Activated T-helper 9 cell treated with anti-CD3 and anti-CD28 coated beads, Interleukin-2, amount 50 U/mL, for 16 hours (primary cell): ENCODE measurements around the gene HAGH.
"Not testable (repeated sequence)": the region's sequence is repeated elsewhere in the genome, so short reads cannot be mapped to it uniquely, and the experiment has no call there.

Experiments used
- DNase-seq: peaks from one replicate; pipeline ENCODE4 v3.0.0-alpha.2; 2020; ENCODE audit warnings: low read depth

The HAGH gene

DNA sequence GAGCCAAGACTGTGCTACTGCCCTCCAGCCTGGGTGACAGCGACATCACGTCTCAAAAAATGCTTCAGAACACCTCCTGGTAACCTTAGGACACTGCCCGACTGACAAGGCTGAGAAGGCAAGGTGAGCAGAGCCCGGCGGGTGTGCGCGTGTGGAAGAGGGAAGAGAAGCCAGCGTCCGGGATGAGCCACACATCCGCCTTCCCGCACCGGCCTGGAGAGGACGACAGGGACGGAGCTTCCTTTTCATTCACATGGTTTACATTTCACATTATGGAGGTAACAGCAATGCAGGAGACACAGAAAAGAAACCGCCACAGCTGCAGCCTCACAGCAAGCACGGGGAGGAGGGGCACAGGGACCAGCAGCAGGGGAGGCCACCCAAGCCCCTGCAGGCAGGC is 16.5 kb downstream of the HAGH start:
- DNase-seq: no peak

DNA sequence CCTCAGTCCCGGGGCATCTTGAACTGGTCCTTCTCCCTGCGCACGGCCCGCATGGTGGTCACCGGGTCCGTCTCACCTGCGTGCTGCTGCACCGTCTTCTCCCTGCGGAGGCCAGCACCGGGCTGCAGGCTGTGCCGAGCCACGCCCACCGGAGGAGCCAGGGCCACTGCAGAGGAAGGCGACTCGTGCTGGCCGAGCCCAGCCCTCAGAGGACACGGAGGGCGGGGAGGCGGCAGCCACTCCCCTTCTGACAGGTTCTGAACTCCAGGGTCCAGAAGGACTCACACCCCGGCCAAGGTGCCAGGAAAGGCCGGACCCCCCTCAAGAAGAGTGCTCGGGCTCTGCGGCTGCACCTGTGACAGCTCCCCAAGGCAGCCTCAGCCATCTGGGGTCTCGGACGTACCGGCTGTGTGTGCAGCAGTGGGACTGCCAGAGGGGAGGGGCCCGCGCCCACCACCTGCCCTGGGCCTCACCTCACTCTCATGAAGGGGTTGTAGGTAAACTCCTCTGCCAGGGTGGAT is 17.3 kb downstream of the HAGH start:
- DNase-seq: no peak

DNA sequence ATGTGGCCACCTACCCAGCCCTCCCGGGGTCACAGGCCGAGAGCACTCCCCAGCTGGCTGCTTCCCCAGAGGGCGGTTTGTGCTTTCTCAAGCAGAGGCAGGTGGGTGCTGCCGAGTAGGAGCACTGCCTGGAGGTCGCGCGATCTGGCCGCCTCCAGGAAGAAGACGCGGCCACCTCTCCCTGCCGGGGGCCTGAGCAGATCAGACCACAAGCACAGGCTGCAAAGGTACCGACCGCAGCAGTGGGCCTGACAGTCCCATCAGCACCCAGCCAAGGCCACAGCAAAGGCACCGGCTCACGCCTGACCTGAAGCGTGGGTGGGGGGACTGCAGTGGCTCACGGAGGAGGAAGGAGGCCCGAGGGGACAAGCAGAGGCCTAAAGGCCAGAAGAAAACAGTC is 17.9 kb downstream of the HAGH start:
- no peak for DNase-seq

DNA sequence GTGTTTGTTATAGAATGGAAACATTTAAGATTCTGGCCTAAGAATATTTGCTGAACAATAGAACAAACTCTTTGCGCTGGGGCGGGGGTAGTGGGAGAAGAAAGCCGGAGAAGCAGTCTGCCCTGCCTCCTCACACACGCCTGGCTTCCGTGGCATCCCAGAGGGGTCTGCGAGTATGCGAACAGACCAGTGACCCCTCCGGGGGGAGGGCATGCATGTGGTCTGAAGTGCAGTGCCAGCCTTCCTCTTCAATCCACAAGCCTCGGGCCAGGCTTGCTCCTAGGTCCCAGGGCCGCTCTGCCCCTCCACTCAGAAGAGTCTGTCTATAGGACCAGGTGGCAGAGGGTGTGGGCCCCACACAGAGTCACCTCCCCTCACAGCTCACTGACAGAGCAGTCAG is 19.0 kb downstream of the HAGH start:
- no peak for DNase-seq

DNA sequence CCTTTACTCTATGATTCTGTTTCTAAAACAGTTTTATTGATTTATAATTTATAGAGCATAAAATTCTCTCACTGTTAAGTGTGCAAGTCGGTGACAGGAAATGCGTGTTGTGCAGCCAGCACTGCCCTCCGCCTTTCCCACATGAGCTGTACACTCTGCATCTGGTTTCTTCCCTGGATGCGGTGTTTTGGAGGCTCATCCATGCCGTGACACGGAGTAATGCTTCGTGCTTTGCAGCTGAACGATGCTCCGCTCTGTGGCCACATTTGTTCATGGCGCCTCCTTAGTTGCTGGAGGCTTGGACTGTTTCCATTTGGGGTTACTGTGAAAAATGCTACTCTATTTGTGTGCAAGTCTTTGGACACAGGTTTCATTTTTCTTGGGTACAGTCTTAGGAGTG is 25.9 kb downstream of the HAGH start:
- DNase-seq: no peak

DNA sequence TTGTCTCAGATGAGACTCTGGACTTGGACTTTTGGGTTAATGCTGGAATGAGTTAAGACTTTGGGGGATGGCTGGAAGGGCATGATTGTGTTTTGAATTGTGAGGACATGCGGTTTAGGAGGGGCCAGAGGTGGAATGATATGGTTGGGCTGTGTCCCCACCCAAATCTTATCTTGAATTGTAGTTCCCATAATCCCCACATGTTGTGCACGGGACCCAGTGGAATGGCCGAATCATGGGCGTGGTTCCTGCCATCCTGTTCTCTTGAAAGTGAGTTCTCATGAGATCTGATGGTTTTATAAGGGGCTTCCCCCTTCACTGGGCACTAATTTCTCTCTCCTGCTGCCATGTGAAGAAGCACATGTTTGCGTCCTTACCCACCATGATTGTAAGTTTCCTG is 27.4 kb downstream of the HAGH start:
- not testable (repeated sequence) for DNase-seq

DNA sequence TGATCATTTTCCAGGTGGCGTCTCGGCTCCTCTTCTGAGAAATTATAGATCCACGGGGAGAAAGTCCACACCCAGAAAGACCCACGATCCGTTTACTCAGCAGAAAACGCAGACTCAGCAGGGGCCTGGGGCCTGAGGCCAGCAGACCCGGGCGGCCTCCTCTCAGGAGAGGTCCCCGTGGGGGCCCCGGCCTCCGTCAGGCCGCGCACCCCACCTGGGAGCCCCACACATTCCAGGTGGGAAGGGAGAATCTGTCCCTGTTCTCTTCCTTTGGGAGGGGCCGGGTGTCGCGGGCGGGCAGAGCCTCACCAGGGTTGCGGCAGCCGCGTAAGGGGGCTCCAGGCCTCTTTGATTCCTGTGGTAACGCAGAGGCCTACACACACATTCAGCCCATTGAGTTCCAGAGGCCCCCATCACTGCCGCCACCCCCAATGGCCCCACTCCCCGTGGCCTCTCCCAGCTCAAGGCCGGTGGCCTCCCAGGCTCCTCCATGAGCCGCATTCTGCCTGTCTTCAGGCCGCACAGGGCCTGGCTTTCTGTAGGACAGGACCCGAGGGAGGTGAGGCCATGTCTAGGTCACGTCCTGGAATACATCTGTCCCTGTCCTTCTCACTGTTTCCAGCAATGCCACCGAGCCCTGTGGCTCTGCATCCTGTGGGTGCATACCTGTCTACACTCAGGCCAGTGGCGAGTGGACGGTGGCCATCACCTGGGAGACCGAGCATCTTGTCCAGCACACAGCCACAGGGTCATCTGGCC is 31.5 kb downstream of the HAGH start:
- DNase-seq: no peak

DNA sequence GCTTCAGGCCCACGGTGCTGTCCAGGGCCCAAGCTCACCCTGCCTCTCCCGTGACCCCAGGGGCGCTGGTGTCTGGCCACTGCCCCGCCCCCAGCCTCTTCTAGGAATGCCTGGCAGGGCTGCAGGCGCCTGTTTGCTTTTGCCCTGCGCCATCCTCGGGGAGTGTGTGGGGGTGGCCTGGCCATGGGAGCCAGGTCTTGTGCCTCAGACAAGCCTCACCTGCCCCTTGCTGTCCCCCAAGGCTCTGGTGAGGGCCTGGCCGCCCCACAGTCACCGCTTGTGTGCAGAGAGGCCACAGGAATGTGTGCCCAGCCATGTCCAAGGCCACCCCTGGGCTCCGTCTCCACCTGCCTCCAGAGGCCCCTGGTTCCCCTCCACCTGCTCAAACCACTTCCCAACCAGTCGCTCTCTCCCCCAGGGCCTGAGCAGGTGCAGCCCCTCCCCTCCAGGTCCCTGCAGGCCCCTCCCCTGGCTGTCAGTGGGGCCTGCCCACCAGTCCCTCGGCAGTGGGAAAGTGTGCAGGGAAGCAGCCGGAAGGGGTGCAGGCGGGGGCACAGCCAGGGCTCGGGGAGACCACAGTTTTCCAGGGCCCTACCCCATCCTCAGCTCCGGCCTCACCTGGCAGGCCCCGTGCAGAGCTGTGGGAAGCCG is 32.3 kb downstream of the HAGH start:
- DNase-seq: no peak

DNA sequence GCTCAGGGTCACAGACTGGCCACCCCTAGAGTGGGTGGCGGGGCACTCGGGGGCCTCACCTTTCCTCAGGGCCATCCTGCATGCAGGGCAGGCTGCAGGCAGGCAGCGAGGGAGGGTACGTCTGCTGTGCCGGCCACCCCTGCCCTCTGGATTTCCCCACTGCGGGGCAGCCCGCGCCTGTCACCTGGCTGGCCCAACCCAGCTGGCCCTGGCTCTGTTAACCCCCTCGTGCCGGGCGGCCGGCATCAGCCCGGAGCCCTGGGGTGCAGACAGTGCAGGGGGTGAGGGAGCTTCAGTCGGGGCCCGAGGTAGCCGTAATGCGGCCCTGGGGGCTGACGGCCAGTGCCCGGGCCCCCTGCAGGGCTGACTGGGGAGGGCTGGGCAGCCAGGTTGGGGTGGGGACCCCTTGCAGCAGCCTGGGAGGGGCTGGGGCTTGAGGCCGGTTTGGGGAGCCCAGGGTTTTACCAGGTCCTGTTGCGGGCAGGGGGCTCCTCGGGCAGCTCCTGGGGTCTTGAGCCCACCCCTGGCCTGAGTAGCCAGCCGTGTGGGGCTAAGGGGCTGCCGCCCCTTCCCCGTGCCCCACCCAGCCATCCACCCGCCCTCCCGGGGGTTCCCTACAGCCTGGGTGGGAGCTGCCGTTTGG is 32.9 kb downstream of the HAGH start, which contains the start of gene IGFALS:
Gene IGFALS (minus strand): TSS at position 128 of the 643 bp plus-strand sequence. CDS start 53 bp downstream, at position 75.
- no peak for DNase-seq

DNA sequence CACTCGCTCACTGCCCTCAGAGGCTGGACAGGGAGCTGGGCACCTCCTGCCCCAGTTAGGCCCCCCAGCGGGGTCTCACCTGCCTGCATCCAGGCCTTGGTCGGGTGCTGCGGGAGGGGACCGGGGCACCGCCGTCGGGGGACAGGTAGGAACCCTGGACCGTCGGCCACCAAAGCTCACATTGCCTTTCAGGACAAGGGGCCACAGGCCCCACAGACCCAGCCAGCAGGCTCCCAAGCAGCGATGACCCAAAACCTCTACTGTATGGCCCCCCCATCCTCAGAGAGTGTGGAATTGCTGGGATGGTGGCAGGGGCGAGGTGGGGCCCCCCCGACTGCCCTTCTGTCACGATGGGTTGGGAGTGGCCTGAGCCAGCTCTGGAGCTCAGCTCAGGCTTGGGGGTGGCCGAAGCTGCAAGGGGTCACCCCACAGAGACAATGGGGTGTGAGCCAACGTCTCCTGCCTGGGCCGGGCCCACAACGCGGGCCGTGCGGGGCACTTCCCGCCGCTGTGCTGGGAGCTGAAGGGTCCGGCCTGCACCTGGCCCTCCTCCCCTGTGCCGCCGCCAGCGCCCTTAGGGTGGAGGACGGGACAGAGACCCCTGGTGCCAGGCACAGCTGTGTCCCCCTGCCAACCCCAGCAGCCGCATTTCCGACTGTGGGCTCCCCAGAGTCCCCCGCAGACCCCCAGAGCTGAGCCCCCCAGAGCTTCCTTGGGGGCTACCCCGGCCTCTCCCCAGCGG is 33.6 kb downstream of the HAGH start:
- DNase-seq: no peak

DNA sequence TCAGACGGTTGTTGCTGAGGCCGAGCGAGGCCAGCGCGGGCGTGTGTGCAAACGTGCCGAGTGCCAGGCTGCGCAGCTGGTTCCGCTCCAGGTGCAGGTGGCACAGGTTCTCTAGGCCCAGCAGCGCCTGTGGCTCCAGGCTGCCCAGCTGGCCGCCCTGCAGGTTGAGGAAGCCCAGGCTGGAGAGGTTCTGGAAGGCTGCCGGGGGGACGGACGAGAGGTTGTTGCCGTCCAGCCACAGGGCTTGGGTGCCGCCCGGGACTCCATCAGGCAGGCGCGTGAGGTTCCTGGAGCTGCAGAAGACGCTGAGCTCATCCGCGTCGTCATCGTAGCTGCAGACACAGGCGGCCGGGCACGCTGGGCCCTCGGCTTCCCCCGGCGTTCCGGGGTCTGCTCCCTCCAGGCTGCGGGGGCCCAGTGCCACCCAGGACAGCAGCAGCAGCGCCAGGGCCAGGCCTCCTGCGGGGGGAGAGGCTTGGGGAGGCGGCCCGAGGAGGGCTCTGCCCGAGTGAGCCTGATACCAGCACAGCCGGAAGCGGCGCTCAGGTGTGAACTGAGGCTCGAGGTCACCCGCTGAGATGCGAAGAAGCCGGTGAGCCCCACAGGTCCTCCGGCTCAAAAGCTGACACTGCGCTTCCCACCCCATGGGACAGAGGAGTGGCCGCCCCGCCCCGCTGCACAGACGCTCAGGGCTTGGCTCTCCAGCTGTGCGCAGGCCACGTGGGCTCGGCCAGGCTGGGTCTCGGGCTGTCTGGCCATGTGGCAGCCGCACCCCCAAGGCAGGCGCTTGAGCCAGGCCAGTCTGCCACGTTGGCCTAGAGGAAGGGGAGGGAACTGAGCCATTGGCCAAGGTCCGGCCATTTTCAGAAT is 34.4 kb downstream of the HAGH start:
- DNase-seq: no peak

DNA sequence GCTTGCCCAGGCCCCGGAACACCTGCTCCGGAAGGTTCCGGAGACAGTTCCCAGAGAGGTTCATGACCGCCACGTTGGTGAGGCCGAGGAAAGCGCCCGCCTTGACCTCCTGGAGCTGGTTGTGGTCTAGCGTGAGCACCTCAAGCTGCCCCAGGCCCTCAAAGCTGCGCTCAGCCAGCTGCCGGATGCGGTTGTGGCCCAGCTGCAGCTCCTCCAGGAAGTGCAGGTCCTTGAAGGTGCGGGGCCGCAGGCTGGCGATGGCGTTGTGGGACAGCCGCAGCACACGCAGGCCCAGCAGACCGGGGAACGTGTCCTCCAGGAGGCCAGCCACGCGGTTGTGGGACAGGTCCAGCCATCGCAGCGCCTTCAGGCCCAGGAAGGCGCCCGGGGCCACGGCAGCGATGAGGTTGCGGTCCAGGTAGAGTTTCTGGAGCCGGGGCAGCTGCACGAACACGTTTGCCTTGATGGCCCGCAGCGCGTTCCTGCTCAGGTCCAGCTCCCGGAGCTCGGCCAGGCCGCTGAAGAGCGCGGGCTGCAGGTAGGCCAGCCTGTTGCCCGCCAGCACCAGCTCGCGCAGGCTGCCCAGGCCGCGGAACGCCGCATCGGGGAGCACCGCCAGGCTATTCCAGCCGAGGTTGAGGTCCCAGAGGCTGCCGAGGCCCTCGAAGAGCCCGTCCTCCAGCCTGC is 35.2 kb downstream of the HAGH start:
- DNase-seq: no peak

DNA sequence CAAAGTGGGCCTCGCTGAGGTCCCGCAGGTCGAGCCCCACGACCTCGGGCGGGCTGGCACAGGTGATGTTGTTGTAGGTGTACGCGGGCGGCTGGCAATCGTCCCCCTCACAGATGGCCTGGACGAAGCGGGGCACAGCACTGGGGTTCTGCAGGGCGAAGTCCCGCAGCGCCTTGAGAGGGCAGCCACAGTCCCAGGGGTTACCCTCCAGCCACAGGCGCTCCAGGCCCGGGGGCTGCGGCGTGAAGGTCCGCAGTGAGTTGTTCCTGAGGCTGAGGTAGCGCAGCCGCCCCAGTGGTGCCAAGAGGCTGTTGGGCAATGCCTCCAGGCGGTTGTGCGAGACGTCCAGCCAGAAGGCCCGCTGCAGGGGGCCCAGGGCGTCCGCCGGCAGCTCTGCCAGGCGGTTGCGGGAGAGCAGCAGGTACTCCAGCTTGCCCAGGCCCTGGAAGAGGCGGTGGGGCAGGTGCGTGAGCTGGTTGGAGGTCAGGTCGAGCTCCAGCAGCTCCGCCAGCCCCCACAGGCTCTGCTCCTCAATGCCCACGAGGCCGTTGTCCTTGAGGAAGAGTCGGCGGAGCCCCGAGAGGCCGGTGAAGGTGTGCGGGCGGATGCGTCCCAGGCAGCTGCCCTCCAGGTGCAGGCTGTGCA is 35.9 kb downstream of the HAGH start:
- DNase-seq: no peak

DNA sequence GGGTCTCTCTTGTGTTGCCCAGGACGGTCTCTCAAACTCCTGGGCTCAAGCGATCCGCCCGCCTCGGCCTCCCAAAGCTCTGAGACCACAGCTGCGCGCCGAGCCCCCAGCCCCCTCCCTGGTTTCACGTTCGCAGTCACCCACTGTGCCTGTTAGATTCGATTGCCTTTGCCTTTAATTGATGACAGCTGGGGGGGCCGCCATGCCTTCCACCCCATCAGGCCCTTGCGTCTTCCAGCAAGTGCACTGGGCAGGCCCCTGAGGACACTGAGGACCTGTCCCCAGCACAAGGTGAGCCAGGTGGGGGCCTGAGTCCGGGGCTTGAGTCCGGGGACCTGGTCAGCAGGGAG is 36.4 kb downstream of the HAGH start:
- no peak for DNase-seq

DNA sequence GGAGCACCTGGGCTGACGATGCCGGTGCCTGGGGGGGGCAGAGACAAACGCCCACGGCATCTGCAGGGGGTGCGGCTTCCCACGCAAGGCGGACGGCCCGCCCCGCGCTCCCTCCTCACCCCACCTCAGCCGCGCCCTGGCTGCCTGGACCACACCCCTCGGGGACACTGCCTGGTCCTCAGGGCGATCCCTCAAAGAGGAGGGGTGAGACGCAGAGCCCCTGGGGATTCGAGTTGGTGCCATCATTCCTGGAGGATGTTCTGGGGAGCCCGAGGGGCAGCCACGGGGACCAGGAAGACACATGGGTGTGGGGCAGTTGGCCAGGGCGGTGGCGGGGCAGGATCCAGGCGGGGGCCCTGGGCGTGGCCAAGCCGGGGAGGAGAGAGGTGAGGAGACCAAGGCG is 37.0 kb downstream of the HAGH start:
- DNase-seq: no peak

DNA sequence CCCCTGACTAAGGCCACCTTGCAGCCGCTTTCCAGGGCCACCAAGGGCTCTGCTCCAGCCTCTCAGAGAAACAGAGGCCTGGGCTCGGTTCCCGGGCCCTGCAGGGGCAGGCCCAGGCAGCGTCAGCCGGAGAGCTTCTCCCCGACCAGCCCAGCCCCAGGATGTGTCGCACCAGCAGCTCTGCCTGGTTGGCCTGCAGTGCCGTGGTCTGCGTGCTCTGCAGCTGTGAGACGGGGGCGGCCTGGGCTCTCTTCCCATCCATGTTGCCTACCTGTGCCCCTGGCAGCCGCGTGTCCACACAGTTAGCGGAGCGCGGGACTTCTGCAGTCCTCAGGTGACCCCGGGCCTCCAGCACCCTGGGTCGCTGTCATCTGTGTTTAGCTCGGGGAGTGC is 37.9 kb downstream of the HAGH start:
- no peak for DNase-seq

DNA sequence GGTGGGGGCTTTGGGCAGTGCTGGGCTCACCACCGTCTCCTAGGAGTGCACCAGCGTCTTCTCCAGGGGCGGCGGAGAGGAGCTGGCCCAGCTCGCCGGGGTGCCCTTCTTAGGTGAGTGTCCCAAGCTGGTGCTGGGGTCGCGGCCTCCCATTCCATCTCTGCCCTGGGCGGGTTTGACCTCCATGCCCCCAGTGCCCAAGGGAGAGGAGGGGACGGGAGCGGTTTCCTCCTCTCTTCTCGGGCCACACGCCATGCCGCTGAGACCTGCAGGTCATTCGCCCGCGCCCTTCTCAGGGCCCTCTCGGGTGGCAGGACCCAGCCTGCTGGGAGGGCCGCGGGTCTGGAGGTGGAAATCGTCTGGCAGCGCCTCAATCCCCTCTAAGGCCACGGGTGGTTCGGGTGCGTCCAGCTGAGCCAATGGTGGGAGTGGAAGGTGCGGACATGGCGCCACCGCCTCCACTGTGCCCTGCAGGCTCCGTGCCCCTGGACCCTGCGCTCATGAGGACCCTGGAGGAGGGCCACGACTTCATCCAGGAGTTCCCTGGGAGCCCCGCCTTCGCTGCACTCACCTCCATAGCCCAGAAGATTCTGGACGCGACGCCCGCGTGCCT is 38.4 kb downstream of the HAGH start:
- no peak for DNase-seq

DNA sequence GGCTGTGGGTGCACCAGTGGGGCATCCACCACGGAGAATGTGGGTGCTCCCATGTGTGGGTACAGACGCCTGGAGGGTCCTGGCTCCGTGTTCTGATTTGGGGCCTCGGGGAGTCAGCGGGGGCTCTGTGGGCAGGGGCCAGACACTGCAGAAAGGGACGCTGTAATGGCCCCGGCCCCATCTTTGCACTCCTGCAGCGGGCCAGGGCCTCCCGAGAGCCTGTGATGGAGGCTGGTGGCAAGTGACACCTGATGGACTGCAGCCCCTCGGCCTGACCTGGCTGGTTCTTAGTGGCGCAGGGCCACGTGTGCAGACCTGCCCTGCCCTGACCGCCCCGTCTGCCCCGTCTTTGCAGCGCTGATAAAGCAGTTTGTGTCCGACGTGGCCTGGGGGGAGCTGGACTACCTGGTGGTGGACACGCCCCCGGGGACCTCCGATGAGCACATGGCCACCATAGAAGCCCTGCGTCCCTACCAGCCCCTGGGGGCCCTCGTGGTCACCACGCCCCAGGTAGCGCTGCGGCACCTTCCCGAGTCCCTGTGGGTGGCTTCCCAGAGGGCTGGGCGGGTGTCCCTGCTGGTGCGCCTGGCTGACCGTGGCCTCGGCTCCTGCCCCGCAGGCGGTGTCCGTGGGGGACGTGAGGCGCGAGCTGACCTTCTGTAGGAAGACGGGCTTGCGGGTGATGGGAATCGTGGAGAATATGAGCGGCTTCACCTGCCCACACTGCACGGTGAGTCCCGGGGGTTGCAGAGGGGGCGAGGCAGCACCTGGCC is 39.1 kb downstream of the HAGH start:
- DNase-seq: no peak

DNA sequence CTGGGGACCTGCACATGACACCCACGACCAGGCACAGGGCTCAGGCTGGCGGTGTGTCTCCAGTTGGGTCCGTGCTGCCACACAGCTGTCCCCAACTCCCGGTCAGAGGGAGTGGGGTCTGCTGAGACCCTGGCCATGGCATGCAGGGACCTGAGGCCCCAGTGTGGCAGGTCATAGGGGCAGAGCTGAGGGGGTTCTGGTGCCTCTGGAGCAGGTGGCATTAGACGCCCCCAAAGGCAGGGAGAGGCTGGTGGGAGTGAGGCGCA is 39.6 kb downstream of the HAGH start:
- no peak for DNase-seq
